ENCODE data around the gene CASK.
"Not testable (repeated sequence)": the region's sequence is repeated elsewhere in the genome, so short reads cannot be mapped to it uniquely, and the experiment has no call there.

Gene CASK

DNA sequence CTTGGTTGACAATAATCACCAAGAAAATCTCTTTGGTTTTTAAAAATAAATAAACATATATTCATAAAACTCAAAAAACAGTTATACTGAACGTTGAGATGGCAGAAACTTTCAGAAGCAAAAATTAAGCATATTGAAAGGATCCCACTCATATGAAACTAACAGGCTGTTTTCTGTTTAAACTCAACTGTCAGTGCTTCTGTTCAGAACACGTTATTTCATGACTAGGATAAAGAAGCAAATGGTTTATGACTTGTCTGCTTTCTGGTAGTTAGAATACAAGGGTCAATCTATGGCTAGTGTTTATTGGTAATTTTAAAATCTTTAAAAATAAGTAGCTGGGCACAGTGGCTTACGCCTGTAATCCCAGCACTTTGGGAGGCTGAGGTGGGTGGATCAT is 195.2 kb downstream of the CASK start:
- FAIRE-seq = peak; percentile 47

GRCh38 chrX:41723826-41724225 is 199.5 kb downstream of the CASK start, which contains the start of gene GPR82:
Gene GPR82 (plus strand): TSS chrX:41724181. CDS start chrX:41727027, 2,846 bp downstream.
- no peak for FAIRE-seq

DNA sequence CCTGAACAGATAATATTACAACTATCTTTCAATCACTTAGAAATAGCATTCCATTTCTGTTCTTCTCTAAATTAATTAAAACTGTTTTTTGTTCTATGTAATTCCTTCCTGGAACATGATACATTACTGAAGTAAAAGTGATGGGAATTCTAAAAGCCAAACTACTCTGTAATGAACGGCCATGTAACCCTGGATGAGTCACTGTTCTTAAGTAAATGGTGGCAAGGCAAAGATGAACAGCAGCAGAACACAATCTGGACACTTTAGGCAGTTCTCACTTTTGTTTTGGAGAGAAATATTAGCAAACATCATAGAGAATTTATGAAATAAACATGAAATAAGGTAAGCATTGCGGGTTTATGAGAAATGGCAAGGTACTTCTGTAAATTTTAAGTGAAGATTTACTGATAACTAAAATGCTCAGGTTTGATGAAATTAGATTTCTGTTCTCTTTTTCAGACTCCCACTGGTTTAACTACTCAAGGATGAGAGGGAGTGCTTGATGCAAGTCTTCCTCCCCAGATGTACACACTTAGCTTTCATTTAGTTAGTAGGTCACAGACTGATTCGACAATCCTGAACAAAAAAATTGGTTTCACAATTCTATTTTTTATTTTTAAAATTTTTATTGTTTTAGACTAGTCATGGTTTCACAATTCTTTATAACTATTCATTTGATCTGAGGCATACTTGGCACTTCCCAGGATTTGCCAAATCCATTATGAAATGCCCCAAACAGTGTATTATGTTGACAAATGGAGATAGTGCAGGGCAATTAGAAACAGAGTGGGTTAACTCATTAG is 200.3 kb downstream of the CASK start:
- FAIRE-seq = peak; percentile 72

DNA sequence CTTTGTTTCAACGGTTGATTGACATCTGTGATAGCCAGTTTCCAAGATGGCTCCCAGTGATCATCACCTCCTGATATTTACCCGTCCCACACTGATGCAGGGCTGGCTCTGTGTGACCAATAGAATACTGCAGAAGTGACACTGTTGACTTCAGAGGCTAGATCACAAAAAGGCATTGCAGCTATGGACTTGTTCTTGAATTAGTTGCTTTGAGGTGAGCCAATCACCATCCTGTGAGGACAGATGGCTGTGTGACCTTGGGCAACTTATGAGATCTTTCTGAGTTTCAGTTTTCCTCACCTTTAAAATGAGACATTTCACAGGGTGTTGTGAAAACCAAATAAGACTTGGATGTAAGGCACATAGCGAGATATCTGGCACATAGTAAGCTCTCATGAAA is 201.1 kb downstream of the CASK start:
- no peak for FAIRE-seq

DNA sequence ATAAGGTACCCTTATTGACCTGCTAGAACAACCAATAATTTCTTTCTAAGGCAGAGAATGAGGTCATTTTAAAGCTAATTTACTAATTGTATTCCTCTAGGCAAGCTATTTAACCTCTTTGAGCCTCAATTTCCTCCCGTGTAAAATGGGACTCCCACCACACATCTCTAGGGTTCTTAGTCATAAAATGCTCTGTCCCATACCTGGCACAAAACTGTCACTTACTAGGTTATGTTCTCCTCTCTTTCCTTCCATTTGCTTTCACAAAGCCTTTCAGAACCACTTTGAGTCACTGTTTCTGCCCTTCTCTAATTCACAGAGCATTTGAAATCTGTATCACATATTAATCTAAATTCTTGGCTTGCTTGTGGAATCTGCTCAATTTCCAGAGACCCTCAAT is 201.8 kb downstream of the CASK start:
- no peak for FAIRE-seq

- no peak for FAIRE-seq
Observed at GRCh38 chrX:41720125-41720779, 203.1 kb downstream of the CASK start.

DNA sequence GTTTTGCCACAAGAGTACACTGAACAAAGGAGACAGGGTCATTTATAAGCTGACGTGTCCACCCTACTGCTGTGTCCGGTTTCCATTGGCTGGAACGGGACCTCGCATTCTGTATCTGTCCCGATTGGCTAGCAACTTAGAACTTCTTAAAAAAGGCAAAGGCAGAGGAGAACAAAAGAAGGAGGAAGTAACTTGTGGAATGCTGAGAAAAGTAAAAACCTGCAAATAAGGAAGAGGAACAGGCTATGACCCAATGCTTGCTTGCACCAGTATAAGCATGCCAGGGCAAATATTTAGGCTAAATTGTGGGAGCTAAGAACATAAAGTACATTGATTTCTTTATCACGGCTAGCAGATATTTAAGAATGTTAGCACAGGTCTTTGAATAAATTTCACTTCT is 203.7 kb downstream of the CASK start:
- not testable (repeated sequence) for FAIRE-seq

DNA sequence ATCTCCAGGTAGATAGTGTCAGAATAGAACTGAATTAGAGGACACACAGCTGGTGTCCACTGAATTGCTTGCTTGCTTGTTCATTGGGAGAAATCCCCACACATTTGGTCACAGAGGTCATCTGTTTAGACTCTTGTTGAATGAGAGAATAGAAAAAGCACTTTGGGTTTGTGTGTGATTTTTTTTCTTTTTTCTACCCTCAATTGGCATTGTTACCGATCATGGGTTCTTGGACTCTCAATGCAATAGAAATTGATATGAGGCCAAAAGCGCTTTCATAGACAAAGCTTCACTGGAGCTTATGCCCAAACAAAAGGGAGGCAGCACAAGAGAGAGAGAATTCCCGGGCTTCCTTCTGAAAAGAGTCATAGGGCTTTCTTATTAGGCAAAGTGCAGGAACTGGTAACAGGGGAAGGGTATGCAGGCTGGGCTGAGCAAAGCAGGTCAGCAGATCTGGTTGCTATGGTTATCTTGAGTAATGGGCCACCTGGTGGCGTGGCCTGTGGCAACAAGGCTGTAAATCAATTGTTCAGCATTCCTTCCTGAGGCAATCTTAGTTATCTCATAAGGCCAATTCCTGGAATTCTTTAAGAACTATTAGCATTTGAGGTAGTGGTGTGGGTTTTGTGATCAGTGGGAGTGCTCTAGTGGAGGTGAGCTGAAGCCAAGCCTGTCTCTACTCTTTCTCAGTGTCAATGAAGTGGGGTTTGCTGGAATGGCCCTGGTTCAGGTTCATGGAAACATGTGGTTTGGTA is 204.7 kb downstream of the CASK start:
- FAIRE-seq = no peak

GRCh38 chrX:41716767-41717473 is 206.4 kb downstream of the CASK start:
- no peak for FAIRE-seq

- no peak for FAIRE-seq
Observed at GRCh38 chrX:41716222-41716621, 207.1 kb downstream of the CASK start.

- FAIRE-seq = no peak
Observed at GRCh38 chrX:41711021-41711667, 212.2 kb downstream of the CASK start.

DNA sequence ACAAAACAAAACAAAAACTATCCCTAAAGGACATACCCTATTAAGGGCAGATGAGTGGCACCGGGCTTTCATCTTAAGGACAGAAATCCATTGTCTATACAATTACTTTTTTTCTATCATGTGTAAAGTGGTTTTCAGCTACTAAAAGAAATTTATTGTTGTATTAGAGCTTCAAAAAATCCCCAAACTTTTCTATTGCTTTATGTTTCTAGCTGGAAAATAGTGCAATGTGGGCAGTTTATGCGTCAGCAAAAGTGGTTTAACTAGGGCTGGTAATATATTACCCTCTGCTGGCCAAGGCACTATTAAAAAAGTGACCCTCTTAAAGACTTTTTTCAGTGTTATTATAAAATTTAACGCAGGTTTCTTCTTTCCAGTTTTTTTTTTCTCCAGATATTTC is 214.9 kb downstream of the CASK start:
- FAIRE-seq = no peak

GRCh38 chrX:41707218-41707617 is 216.1 kb downstream of the CASK start:
- no peak for FAIRE-seq

- FAIRE-seq = no peak
Observed at GRCh38 chrX:41705680-41706374, 217.5 kb downstream of the CASK start.

- no peak for FAIRE-seq
Observed at GRCh38 chrX:41705042-41705441, 218.3 kb downstream of the CASK start.

- FAIRE-seq = no peak
Observed at GRCh38 chrX:41703574-41704029, 219.8 kb downstream of the CASK start.

DNA sequence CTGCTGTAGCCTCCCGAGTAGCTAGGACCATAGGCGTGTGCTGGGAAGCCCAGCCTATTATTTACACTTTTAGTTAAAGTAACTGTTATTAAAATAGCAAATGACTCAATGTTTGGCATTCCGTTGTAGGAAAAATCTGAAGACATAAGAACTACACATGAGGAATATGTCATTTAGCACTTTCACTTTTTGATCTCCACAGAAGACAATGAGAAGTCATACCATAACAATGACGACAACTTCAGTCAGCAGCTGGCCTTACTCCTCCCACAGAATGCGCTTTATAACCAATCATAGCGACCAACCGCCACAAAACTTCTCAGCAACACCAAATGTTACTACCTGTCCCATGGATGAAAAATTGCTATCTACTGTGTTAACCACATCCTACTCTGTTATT is 227.9 kb downstream of the CASK start:
- no peak for FAIRE-seq

DNA sequence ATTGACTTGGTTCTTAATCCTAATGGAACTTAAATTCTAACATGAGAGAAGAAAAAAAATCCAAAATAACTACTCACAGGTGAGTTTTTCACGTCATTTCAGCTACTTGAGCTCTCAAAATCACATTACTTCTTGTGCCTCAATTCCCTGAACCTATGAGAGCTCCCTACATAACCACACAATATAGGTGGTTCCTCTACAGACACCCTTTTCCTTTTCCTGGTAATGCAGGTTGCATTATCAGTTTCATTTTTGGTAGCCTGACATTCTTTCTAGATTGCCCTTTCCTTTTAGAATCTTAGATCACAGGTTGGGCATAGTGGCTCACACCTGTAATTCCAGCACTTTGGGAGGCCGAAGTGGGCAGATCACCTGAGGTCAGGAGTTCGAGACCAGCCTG is 230.3 kb downstream of the CASK start:
- FAIRE-seq = no peak

- FAIRE-seq = no peak
Observed at GRCh38 chrX:41692162-41692749, 231.1 kb downstream of the CASK start.

GRCh38 chrX:41689711-41690110 is 233.6 kb downstream of the CASK start:
- no peak for FAIRE-seq

- FAIRE-seq = no peak
Observed at GRCh38 chrX:41688835-41689234, 234.5 kb downstream of the CASK start, which contains the start of gene GPR34. Gene GPR34 (plus strand): TSS chrX:41688973. CDS start chrX:41695634, 6,661 bp downstream.
